Naive B cell (primary cell): ENCODE data around the gene RAD51B. TPM values are rescaled to one million over a fixed set of nuclear protein-coding genes. Genes with fewer than 3 reads are reported as not detected.

Source experiments
- ATAC-seq, 2 donors: fragments of 150-1000 bp; cut with Tn5 transposase; 2 replicates each; pipeline ENCODE4 v1.10.0; 2021; ENCODE audit warnings: low read depth in 2 of 2, mild to moderate bottlenecking in 2 of 2, moderate library complexity in 2 of 2
- DNase-seq: peaks from one replicate; pipeline ENCODE4 v3.0.0; 2022
- H3K27ac Mint-ChIP-seq, 6 donors: one replicate each; pipeline ENCODE4 v1.8.0; 2020 to 2022; ENCODE audit warnings: mild to moderate bottlenecking in 6 of 6, mixed read lengths in 6 of 6, moderate library complexity in 5 of 6, inconsistent platforms in 2 of 6
- H3K27me3 Mint-ChIP-seq, 3 donors: one replicate each; pipeline ENCODE4 v1.8.0; 2021 to 2022; ENCODE audit warnings: mixed read lengths in 3 of 3, mild to moderate bottlenecking in 1 of 3
- H3K36me3 Mint-ChIP-seq, 2 donors: one replicate each; pipeline ENCODE4 v1.8.0; 2020 to 2022; ENCODE audit warnings: mixed read lengths in 2 of 2, inconsistent platforms in 1 of 2, mild to moderate bottlenecking in 1 of 2
- H3K4me1 Mint-ChIP-seq, 3 donors: one replicate each; pipeline ENCODE4 v1.8.0; 2020 to 2022; ENCODE audit warnings: mixed read lengths in 3 of 3, inconsistent platforms in 1 of 3, mild to moderate bottlenecking in 1 of 3, moderate library complexity in 1 of 3
- H3K4me3 Mint-ChIP-seq, 8 donors: one replicate each; pipeline ENCODE4 v1.8.0; 2020 to 2022; ENCODE audit warnings: mild to moderate bottlenecking in 8 of 8, mixed read lengths in 8 of 8, moderate library complexity in 8 of 8, inconsistent platforms in 2 of 8
- H3K9me3 Mint-ChIP-seq, 7 donors: one replicate each; pipeline ENCODE4 v1.8.0; 2020 to 2022; ENCODE audit warnings: mixed read lengths in 7 of 7, mild to moderate bottlenecking in 5 of 7, inconsistent platforms in 2 of 7, moderate library complexity in 1 of 7
- polyA plus RNA-seq, 6 donors: library from polyadenylated mRNA; unstranded; fragments of 300-500 nt; fragmentation: Illumina TruSeq; gene quantifications; one replicate each; pipeline ENCODE4 v1.2.3, GENCODE V29; 2021; ENCODE audit warnings: low read depth in 6 of 6

The RAD51B gene
- polyA plus RNA-seq, 6 donors from 2014 or later, result 27.4 to 37.2 (median 31.8) TPM

GRCh38 chr14:68669111-68669511, 849.5 kb downstream of the RAD51B start:
- peak overlapping the region in 3 of 6 donors; percentile 29 to 56 (median 38) for H3K27ac Mint-ChIP-seq
- no peak for ATAC-seq
- H3K9me3 Mint-ChIP-seq, result peaks cover 0 to 4% (median 0%) of the 10 kb centered on the region in 7 donors
- peaks cover 54 to 79% (median 71%) of the 10 kb centered on the region in 3 donors for H3K4me1 Mint-ChIP-seq
- H3K27me3 Mint-ChIP-seq, result no peaks in the 10 kb centered on the region
- peak overlapping the region in 2 of 8 donors; percentile 42 to 70 for H3K4me3 Mint-ChIP-seq
- no peak for DNase-seq
- peaks cover 5 to 18% of the 10 kb centered on the region in 2 donors for H3K36me3 Mint-ChIP-seq

DNA sequence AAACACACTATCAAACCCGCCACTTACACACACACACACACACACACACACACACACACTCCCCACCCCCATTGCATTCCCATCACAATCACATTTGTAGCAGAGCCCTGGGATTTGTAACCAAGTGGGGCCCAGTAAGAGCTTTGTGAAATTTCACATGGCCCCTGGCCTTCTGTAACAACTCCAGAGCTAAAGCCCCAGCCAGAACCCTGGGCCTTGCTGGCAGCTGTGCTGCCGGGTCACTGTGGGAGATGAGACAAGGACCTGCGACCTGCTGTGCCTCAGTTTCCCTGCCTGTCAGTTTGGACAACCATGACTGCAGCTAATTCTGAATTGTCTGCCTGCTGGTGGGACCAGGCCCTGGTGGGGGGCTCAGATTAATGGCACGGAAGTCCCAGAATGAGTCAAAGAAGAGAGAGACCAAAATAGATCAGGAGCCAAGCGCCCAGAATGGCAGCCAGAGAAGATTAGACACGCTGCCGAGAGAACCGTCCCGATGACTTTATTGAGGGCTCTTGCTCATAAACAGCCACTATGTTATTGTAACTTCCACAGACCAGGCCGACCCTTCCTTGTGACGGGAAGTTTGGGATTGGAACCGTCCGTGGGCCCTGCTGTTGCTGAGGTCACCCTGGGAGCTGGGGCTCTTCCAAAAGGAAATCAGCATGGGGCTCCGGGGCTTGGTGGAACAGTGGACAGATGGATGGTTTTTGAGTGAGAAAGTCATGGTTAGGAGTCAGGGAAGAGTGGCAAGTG, 850.2 kb downstream of the RAD51B start:
- Mint-ChIP-seq H3K27me3 (no peaks in the 10 kb centered on the region), H3K27ac (peak overlapping the region in 3 of 6 donors; percentile 34 to 56 (median 44)), H3K4me3 (peak overlapping the region in 2 of 8 donors; percentile 33 to 42), H3K4me1 (peaks cover 53 to 76% (median 68%) of the 10 kb centered on the region in 3 donors), H3K36me3 (peaks cover 5 to 18% of the 10 kb centered on the region in 2 donors), H3K9me3 (peaks cover 0 to 3% (median 0%) of the 10 kb centered on the region in 7 donors)
- ATAC-seq, result no peak
- no peak for DNase-seq

DNA sequence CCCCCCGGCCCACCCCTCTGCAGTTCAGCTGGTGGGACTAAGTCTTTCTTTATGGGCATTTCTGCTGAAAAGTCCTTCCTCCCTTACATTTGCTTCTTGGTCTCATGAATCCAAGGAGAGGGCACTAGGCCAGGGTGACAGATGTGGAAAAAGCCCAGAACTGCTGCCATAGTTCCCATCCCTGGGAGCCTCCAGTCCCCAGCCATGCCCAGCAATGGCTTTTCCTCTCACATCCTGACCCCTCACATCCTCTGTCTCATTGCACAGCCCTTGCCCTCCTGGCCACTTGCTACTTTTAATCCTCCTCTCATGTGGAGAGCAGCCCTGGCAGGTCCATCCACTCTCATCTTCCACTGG, 850.8 kb downstream of the RAD51B start:
- DNase-seq (no peak), ATAC-seq (no peak)
- H3K9me3 Mint-ChIP-seq, result peaks cover 0 to 2% (median 0%) of the 10 kb centered on the region in 7 donors
- H3K27ac Mint-ChIP-seq, result peak overlapping the region in 2 of 6 donors; percentile 60 to 86
- H3K4me1 Mint-ChIP-seq, result peaks cover 53 to 77% (median 69%) of the 10 kb centered on the region in 3 donors
- peak overlapping the region in 3 of 8 donors; percentile 33 to 62 (median 37) for H3K4me3 Mint-ChIP-seq
- H3K27me3 Mint-ChIP-seq, result no peaks in the 10 kb centered on the region
- H3K36me3 Mint-ChIP-seq, result peaks cover 5 to 18% of the 10 kb centered on the region in 2 donors

GRCh38 chr14:68671909-68672308, 852.3 kb downstream of the RAD51B start:
- Mint-ChIP-seq H3K4me1 (peaks cover 49 to 73% (median 71%) of the 10 kb centered on the region in 3 donors), H3K27ac (peak overlapping the region in 3 of 6 donors; percentile 65 to 84 (median 81)), H3K36me3 (peaks cover 3 to 14% of the 10 kb centered on the region in 2 donors), H3K27me3 (no peaks in the 10 kb centered on the region), H3K4me3 (peak overlapping the region in 2 of 8 donors; percentile 16 to 30), H3K9me3 (peaks cover 0 to under 1% (median 0%) of the 10 kb centered on the region in 7 donors)
- ATAC-seq, result no peak
- no peak for DNase-seq

GRCh38 chr14:68672609-68673285, 853.2 kb downstream of the RAD51B start:
- peaks cover 0 to 10% of the 10 kb centered on the region in 2 donors for H3K36me3 Mint-ChIP-seq
- DNase-seq, result no peak
- peaks cover 0 to 2% (median 0%) of the 10 kb centered on the region in 7 donors for H3K9me3 Mint-ChIP-seq
- H3K27me3 Mint-ChIP-seq, result no peaks in the 10 kb centered on the region
- peak overlapping the region in 2 of 8 donors; percentile 27 to 39 for H3K4me3 Mint-ChIP-seq
- peaks cover 47 to 79% (median 70%) of the 10 kb centered on the region in 3 donors for H3K4me1 Mint-ChIP-seq
- peak overlapping the region in 4 of 6 donors; percentile 38 to 62 (median 46) for H3K27ac Mint-ChIP-seq
- peak; percentile 25 to 58 for ATAC-seq

DNA sequence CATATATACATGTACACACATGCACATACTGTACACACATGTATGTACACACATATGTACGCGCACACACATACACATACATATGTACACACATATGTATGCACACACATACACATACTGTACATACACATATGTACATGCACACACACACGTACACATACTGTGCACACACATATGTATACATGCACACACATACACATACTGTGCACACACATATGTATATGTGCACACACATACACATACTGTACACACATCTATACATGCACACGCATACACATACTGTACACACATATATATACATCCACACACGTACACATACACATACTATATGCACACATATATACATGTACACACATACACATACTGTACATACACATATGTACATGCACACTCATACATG, 853.9 kb downstream of the RAD51B start:
- Mint-ChIP-seq H3K9me3 (peaks cover 0 to 2% (median 0%) of the 10 kb centered on the region in 7 donors), H3K4me1 (peaks cover 51 to 79% (median 63%) of the 10 kb centered on the region in 3 donors), H3K36me3 (peaks cover 0 to 11% of the 10 kb centered on the region in 2 donors), H3K27me3 (no peaks in the 10 kb centered on the region), H3K27ac (no peak overlapping the region), H3K4me3 (no peak overlapping the region)
- no peak for DNase-seq
- no peak for ATAC-seq

GRCh38 chr14:68674538-68675232, 855.1 kb downstream of the RAD51B start:
- DNase-seq (no peak), ATAC-seq (peak; percentile 67 to 70)
- peak overlapping the region; percentile 63 to 98 (median 92) for H3K27ac Mint-ChIP-seq
- H3K36me3 Mint-ChIP-seq, result peaks cover 6 to 21% of the 10 kb centered on the region in 2 donors
- H3K4me3 Mint-ChIP-seq, result peak overlapping the region in 4 of 8 donors; percentile 9 to 78 (median 37)
- H3K9me3 Mint-ChIP-seq, result peaks cover 0 to 2% (median 0%) of the 10 kb centered on the region in 7 donors
- peaks cover 59 to 77% (median 69%) of the 10 kb centered on the region in 3 donors for H3K4me1 Mint-ChIP-seq
- H3K27me3 Mint-ChIP-seq, result no peaks in the 10 kb centered on the region

DNA sequence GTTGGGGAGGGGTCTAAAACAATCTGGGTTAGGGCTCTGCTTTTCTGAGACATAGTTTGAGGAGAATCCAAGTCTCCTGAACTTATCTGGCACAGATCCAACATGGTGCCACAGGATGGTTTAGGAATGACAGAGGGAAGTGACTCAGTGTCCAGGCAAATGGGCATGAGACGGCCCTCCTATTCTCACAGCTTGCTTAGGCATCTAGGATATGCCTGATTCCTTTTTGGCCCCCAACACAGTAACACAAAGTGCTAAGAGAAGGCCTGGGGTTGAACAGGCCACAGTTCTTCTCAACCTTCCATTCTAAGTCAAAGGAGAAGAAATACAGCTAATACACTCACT, 855.6 kb downstream of the RAD51B start:
- Mint-ChIP-seq H3K36me3 (peaks cover 9 to 26% of the 10 kb centered on the region in 2 donors), H3K27me3 (no peaks in the 10 kb centered on the region)

DNA sequence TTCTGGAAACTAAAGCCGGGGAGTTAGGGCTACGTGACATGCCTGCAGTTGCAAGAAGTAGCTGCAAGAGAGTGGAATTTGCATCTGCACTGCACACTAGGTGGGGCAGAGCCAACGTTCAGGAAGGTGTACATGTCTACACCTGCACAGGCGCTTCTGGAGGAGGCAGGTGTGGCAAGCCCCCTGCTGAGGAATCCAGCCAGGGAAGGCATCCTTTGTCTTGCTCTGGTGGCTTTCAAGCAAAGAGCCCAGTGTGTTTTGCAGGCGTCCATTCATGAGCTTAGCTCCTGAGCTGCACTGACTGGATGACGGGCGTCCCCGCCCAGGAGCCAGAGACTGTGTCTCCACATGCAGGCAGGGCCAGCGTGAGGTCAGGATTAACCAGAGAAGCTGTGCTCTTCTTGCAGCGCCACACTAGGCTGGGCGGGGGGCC, 856.9 kb downstream of the RAD51B start:
- Mint-ChIP-seq H3K4me3 (no peak overlapping the region), H3K36me3 (peaks cover 13 to 39% of the 10 kb centered on the region in 2 donors), H3K9me3 (peaks cover 0 to 3% (median 0%) of the 10 kb centered on the region in 7 donors), H3K4me1 (peaks cover 59 to 77% (median 71%) of the 10 kb centered on the region in 3 donors), H3K27me3 (no peaks in the 10 kb centered on the region), H3K27ac (peak overlapping the region in 2 of 6 donors; percentile 15 to 32)
- no peak for DNase-seq
- ATAC-seq, result no peak

More for the DNA sequence above, 855.6 kb downstream of the RAD51B start:
- peak overlapping the region; percentile 63 to 98 (median 92) for H3K27ac Mint-ChIP-seq
- no peak for DNase-seq
- H3K4me3 Mint-ChIP-seq, result peak overlapping the region in 1 of 8 donors; percentile 13
- peaks cover 56 to 76% (median 72%) of the 10 kb centered on the region in 3 donors for H3K4me1 Mint-ChIP-seq
- no peak for ATAC-seq
- peaks cover 0 to 2% (median 0%) of the 10 kb centered on the region in 7 donors for H3K9me3 Mint-ChIP-seq

- Mint-ChIP-seq H3K27me3 (no peaks in the 10 kb centered on the region), H3K27ac (peak overlapping the region in 4 of 6 donors; percentile 1 to 67 (median 65)), H3K9me3 (peaks cover 0 to 3% (median 0%) of the 10 kb centered on the region in 7 donors), H3K36me3 (peaks cover 13 to 39% of the 10 kb centered on the region in 2 donors), H3K4me1 (peaks cover 61 to 76% (median 71%) of the 10 kb centered on the region in 3 donors), H3K4me3 (peak overlapping the region in 1 of 8 donors; percentile 8)
- DNase-seq, result no peak
- ATAC-seq, result no peak
Observed at GRCh38 chr14:68677476-68677875, 857.9 kb downstream of the RAD51B start.

- DNase-seq, result no peak
- Mint-ChIP-seq H3K36me3 (peaks cover 13 to 39% of the 10 kb centered on the region in 2 donors), H3K4me3 (no peak overlapping the region), H3K9me3 (peaks cover 0 to 3% (median 0%) of the 10 kb centered on the region in 7 donors), H3K27me3 (no peaks in the 10 kb centered on the region), H3K27ac (peak overlapping the region in 2 of 6 donors; percentile 29 to 77), H3K4me1 (peaks cover 61 to 74% (median 70%) of the 10 kb centered on the region in 3 donors)
- no peak for ATAC-seq
Observed at GRCh38 chr14:68677901-68678300, 858.3 kb downstream of the RAD51B start.

DNA sequence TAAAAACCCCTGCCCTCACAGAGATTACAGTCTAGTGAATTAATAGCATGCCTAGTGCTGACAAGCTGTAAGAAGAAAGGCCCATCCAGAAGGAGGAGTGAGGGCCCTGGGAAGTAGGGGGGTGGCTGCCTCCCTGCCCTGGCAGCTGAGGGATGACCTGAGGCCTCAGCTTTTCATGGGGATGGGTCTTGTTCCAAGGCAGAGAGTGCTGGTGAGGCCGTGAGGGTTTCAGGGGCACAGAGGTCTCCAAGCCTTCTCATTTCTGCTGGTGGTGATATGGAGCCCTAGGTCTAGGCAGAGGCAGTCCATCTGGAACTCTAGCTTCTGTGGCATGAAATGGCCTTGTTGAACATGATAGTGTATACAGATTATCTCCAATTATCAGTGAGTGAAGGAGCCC, 858.9 kb downstream of the RAD51B start:
- ATAC-seq, result no peak
- H3K27ac Mint-ChIP-seq, result peak overlapping the region in 5 of 6 donors; percentile 59 to 85 (median 77)
- H3K4me3 Mint-ChIP-seq, result peak overlapping the region in 1 of 8 donors; percentile 35
- peaks cover 61 to 76% (median 72%) of the 10 kb centered on the region in 3 donors for H3K4me1 Mint-ChIP-seq
- peaks cover 0 to 3% (median 0%) of the 10 kb centered on the region in 7 donors for H3K9me3 Mint-ChIP-seq
- H3K36me3 Mint-ChIP-seq, result peaks cover 13 to 39% of the 10 kb centered on the region in 2 donors
- H3K27me3 Mint-ChIP-seq, result no peaks in the 10 kb centered on the region
- DNase-seq, result no peak
